MCF 10A (cell line): ENCODE measurements around the gene CHEK2. TPM values are rescaled to one million over a fixed set of nuclear protein-coding genes. Genes with fewer than 3 reads are reported as not detected.

Experiments used
- BruUV-seq: library from RNA; stranded (reverse); fragments of 400-500 nt; replicated peaks from 2 replicates; lab custom pipeline; 2021; lab: Mats Ljungman, UMichigan
- CTCF ChIA-PET: fragments of 300-600 bp; sonication (Branson Sonifier 250); formaldehyde crosslinking; extraction: SDS; loops from one replicate; lab custom pipeline; 2021; ENCODE audit warnings: antibody characterized with exemption, inconsistent platforms; lab: Yijun Ruan, JAX
- POLR2A ChIA-PET: fragments of 300-600, 350-650 bp; sonication (Branson Sonifier 250); formaldehyde crosslinking; extraction: SDS; loops from one replicate; lab custom pipeline; 2020; ENCODE audit warnings: antibody characterized with exemption, inconsistent platforms; lab: Yijun Ruan, JAX
- DNase-seq: peaks from one replicate; pipeline ENCODE4 v3.0.0-alpha.2; 2018; ENCODE audit not compliant: unreplicated experiment
- H3K27ac Mint-ChIP-seq: one replicate; pipeline ENCODE4 v1.8.0; 2022; ENCODE audit warnings: mild to moderate bottlenecking, low read depth, mixed read lengths; ENCODE audit not compliant: unreplicated experiment
- H3K27me3 Mint-ChIP-seq: one replicate; pipeline ENCODE4 v1.8.0; 2022; ENCODE audit warnings: mixed read lengths; ENCODE audit not compliant: insufficient read depth, unreplicated experiment
- H3K36me3 Mint-ChIP-seq: one replicate; pipeline ENCODE4 v1.8.0; 2022; ENCODE audit warnings: mild to moderate bottlenecking, moderate library complexity, mixed read lengths; ENCODE audit not compliant: insufficient read depth, unreplicated experiment
- H3K4me1 Mint-ChIP-seq: one replicate; pipeline ENCODE4 v1.8.0; 2022; ENCODE audit warnings: mixed read lengths; ENCODE audit not compliant: insufficient read depth, unreplicated experiment
- H3K4me3 Mint-ChIP-seq: one replicate; pipeline ENCODE4 v1.8.0; 2022; ENCODE audit warnings: mild to moderate bottlenecking, moderate library complexity, mixed read lengths; ENCODE audit not compliant: unreplicated experiment
- H3K9me3 Mint-ChIP-seq: one replicate; pipeline ENCODE4 v1.8.0; 2022; ENCODE audit warnings: mixed read lengths; ENCODE audit not compliant: unreplicated experiment
- CTCF ChIP-seq: fragments of 200-600 bp; IDR thresholded peaks from one replicate; pipeline ENCODE4 v1.8.0; 2022; ENCODE audit warnings: antibody characterized with exemption, mild to moderate bottlenecking; ENCODE audit not compliant: unreplicated experiment
- intact Hi-C: fragments of 100-400 bp; cut with micrococcal nuclease; formaldehyde crosslinking; loops from 2 replicates; pipeline ENCODE4 v1.14.1; 2022
- total RNA-seq: library from RNA; stranded (reverse); gene quantifications from 2 replicates; pipeline ENCODE4 v1.2.3, GENCODE V29; 2022

Gene CHEK2
- total RNA-seq, 1 experiment from 2014 or later = 18.8 TPM

GRCh38 chr22:28648792-28649191 lies 92.8 kb downstream of the CHEK2 start:
- Mint-ChIP-seq H3K4me3 (no peak overlapping the region), H3K27me3 (peaks cover 29% of the 10 kb centered on the region), H3K9me3 (no peaks in the 10 kb centered on the region), H3K36me3 (no peaks in the 10 kb centered on the region), H3K4me1 (no peaks in the 10 kb centered on the region), H3K27ac (no peak overlapping the region)
- no TSS peak for BruUV-seq
- intact Hi-C loops = no loop called here
- no peak for TF ChIP-seq CTCF
- ChIA-PET CTCF (no interaction called here), POLR2A (no interaction called here)
- no peak for DNase-seq

- intact Hi-C loops = no loop called here
- Mint-ChIP-seq H3K4me1 (no peaks in the 10 kb centered on the region), H3K9me3 (no peaks in the 10 kb centered on the region), H3K27me3 (peaks cover 29% of the 10 kb centered on the region), H3K27ac (no peak overlapping the region), H3K36me3 (no peaks in the 10 kb centered on the region), H3K4me3 (no peak overlapping the region)
- ChIA-PET CTCF (no interaction called here), POLR2A (no interaction called here)
- no TSS peak for BruUV-seq
- no peak for DNase-seq
- no peak for TF ChIP-seq CTCF
Observed at GRCh38 chr22:28647216-28647615, 94.4 kb downstream of the CHEK2 start.

- Mint-ChIP-seq H3K27ac (no peak overlapping the region), H3K4me1 (no peaks in the 10 kb centered on the region), H3K27me3 (peaks cover 10% of the 10 kb centered on the region), H3K4me3 (no peak overlapping the region), H3K36me3 (no peaks in the 10 kb centered on the region), H3K9me3 (no peaks in the 10 kb centered on the region)
- CTCF ChIA-PET = interaction anchor here (0.6 kb wide), 1 partner anchor 215 kb away, joined by 3 read pairs; no protein-coding TSS in a partner anchor
- TF ChIP-seq CTCF = no peak
- no TSS peak for BruUV-seq
- POLR2A ChIA-PET = no interaction called here
- intact Hi-C loops = no loop called here
- DNase-seq = no peak
Observed at GRCh38 chr22:28639321-28639720, 102.3 kb downstream of the CHEK2 start.

Other genes with a start within 250 kb of the CHEK2 start
- not detected in 2 replicates for gene TTC28, start 62.0 kb downstream of the CHEK2 start, total RNA-seq
- gene HSCB, start 219 bp upstream of the CHEK2 start, total RNA-seq = 19.3 and 24.7 TPM in 2 replicates
- gene CCDC117, start 30.9 kb upstream of the CHEK2 start, total RNA-seq = 12.1 and 14.6 TPM in 2 replicates
- 274 and 429 TPM in 2 replicates for gene XBP1, start 58.7 kb upstream of the CHEK2 start, total RNA-seq
- gene ZNRF3, start 141.8 kb upstream of the CHEK2 start, total RNA-seq = 7.1 and 7.9 TPM in 2 replicates